DND-41 (cell line): ENCODE measurements around the gene CDC42SE2.

Source experiments
- EZH2 ChIP-seq: IDR thresholded peaks from 3 replicates; pipeline ENCODE4 v1.6.1; 2012; ENCODE audit warnings: borderline replicate concordance, low read depth, mild to moderate bottlenecking, moderate library complexity, low read length, inconsistent platforms; ENCODE audit not compliant: severe bottlenecking
- TF ChIP-seq, protein P1 (sequence below): IDR thresholded peaks from 2 replicates; pipeline ENCODE4 v1.5.1; 2012; ENCODE audit warnings: borderline replicate concordance, low read length, moderate library complexity, mild to moderate bottlenecking; ENCODE audit not compliant: poor library complexity, severe bottlenecking; ENCODE audit errors: extremely low read depth

- TF ChIP-seq, protein P1, sequence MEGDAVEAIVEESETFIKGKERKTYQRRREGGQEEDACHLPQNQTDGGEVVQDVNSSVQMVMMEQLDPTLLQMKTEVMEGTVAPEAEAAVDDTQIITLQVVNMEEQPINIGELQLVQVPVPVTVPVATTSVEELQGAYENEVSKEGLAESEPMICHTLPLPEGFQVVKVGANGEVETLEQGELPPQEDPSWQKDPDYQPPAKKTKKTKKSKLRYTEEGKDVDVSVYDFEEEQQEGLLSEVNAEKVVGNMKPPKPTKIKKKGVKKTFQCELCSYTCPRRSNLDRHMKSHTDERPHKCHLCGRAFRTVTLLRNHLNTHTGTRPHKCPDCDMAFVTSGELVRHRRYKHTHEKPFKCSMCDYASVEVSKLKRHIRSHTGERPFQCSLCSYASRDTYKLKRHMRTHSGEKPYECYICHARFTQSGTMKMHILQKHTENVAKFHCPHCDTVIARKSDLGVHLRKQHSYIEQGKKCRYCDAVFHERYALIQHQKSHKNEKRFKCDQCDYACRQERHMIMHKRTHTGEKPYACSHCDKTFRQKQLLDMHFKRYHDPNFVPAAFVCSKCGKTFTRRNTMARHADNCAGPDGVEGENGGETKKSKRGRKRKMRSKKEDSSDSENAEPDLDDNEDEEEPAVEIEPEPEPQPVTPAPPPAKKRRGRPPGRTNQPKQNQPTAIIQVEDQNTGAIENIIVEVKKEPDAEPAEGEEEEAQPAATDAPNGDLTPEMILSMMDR, result no peak
- TF ChIP-seq EZH2, result no peak
Observed at GRCh38 chr5:131246504-131246903, 17.3 kb upstream of the CDC42SE2 start.
